ENCODE measurements around the gene RUNDC3A. TPM values are rescaled to one million over a fixed set of nuclear protein-coding genes. Genes with fewer than 3 reads are reported as not detected.
"Not testable (repeated sequence)": the region's sequence is repeated elsewhere in the genome, so short reads cannot be mapped to it uniquely, and the experiment has no call there.

The RUNDC3A gene
- total RNA-seq, 1 donor from 2014 or later, result 7.6 TPM

- peak; percentile 45 for DNase-seq
Observed at GRCh38 chr17:44345454-44346026, 37.1 kb downstream of the RUNDC3A start.

GRCh38 chr17:44346064-44346844 lies 37.9 kb downstream of the RUNDC3A start:
- DNase-seq, result no peak

GRCh38 chr17:44347206-44348055 lies 39.0 kb downstream of the RUNDC3A start:
- not testable (repeated sequence) for DNase-seq

GRCh38 chr17:44348234-44348987 lies 40.0 kb downstream of the RUNDC3A start:
- DNase-seq, result no peak

- no peak for DNase-seq
Observed at GRCh38 chr17:44348988-44349364, 40.6 kb downstream of the RUNDC3A start.

GRCh38 chr17:44349553-44350070 lies 41.2 kb downstream of the RUNDC3A start:
- no peak for DNase-seq

GRCh38 chr17:44350733-44351226 lies 42.4 kb downstream of the RUNDC3A start:
- peak; percentile 29 for DNase-seq

- no peak for DNase-seq
Observed at GRCh38 chr17:44351464-44351863, 43.1 kb downstream of the RUNDC3A start.

GRCh38 chr17:44351961-44352827 lies 43.8 kb downstream of the RUNDC3A start:
- DNase-seq, result no peak

GRCh38 chr17:44352828-44353671 lies 44.6 kb downstream of the RUNDC3A start:
- DNase-seq, result no peak

- DNase-seq, result no peak
Observed at GRCh38 chr17:44353672-44354331, 45.4 kb downstream of the RUNDC3A start.

- no peak for DNase-seq
Observed at GRCh38 chr17:44354582-44355561, 46.5 kb downstream of the RUNDC3A start.

GRCh38 chr17:44355642-44356099 lies 47.3 kb downstream of the RUNDC3A start:
- DNase-seq, result no peak

GRCh38 chr17:44356241-44356640 lies 47.8 kb downstream of the RUNDC3A start:
- no peak for DNase-seq

GRCh38 chr17:44358066-44358465 lies 49.7 kb downstream of the RUNDC3A start:
- DNase-seq, result no peak

GRCh38 chr17:44359006-44359405 lies 50.6 kb downstream of the RUNDC3A start:
- DNase-seq, result no peak

GRCh38 chr17:44359458-44360143 lies 51.2 kb downstream of the RUNDC3A start:
- no peak for DNase-seq

All from skin of body (tissue), 2 donors.